HG02885 (cell line): ENCODE measurements around the gene LRFN5.

Experiments used
- ATAC-seq: cut with Tn5 transposase; IDR thresholded peaks from one replicate; pipeline ENCODE4 v1.9.1; 2021; ENCODE audit warnings: mild to moderate bottlenecking; ENCODE audit not compliant: unreplicated experiment, poor library complexity

The LRFN5 gene

DNA sequence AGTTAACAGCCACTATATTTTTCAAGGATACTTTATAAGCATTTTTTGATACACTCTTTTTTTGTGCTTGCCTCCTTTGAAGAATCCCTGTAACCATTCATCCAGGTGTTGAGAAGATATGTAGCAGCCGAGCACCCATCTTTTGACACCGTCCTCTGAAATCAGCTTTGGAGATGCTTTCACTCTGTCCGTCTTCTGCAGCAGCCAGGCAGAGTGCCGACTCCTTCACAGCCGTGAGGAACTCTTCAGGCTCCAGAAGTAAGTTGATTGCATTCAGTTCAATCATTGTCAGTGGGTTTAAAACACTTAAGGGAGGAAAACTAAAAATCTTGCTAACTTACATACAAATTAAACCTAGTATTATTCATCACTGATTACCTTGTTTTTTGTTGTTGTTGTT, 160.1 kb downstream of the LRFN5 start:
- ATAC-seq: no peak

DNA sequence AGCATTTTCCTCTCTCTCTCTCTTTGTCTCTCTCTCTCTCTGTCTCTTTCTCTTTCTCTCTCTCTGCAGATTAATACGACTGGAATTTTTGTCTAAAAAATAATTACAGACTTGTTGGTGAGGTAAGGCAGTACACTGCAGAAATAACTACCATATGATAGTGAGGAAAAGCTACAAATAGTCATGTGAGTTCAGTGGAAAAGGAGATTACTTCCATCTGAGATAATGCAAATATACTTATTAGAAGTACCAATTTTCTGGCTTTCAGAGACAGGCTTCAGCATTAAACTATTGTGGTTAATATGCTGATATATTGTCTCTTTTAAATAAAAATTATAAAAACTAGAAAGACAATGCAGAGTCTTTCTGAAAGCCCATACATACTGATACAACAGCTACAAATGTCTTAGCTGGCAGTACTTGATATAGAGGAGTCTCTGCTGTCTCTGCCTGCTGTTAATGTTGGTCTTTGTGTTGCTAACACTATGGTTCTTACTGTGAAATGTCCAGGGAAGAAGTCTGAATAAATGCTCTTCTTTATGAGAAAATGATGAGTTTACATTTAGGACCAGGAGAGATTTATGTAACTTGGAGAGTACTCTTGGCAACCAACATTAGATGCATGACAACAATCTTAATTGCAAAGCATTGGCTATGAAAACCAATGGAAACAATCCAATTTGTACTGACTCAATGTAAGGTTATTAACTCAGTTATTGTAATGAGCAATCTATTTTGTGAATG, 167.0 kb downstream of the LRFN5 start:
- ATAC-seq: no peak

DNA sequence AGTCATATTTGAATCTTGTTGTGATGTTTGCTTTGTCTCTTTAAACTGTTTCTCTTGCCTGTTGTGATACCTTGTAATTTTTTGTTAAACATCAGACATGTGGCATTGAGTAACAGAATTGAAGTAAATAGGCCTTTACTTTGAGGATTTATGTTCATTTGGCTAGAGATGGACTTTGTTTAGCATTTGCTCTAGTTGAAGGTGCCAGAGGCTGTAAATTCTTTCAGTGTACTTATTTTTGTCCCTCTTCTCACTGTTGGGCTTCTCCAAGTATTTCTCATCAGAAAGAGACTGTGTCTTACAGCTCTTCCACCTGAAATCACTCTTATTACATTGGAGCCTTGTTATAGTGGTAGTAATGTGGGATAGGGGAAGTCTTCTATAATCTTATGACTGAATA, 175.8 kb downstream of the LRFN5 start:
- ATAC-seq: no peak

DNA sequence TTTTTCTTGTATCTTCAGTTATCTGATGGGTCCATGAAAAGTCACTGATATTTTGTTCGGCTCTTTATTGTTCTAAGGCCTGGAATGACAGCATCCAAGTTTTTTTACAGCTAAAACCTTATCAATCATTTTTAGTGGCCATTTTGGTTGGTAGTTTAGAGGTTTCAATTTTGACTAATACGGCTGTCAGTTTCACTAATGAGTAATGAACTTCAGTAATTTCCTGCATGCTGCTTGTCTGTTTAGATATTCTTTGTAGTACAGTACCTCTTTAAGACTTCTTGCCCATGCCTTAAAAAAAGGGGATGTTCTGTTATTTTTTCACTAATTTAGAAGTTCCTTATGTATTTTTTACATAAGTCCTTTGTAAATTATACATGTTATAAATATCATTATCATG, 176.7 kb downstream of the LRFN5 start:
- ATAC-seq: no peak

DNA sequence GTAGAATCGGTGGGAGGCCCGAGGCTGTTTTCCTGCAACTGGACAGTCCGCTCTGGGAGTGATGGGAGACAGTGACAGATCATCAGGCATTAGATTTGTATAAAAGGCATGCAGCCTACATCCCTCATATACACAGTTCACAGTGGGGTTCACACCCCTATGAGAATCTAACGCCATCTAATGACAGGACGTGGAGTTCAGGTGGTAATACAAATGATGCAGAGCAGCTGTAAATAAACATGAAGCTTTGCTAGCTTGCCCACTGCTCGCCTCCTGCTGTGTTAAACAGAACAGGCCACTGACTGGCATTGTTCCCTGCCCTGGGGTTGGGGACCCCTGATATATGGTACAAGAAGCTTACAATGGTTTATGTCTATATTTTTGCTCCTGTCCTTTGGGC, 179.0 kb downstream of the LRFN5 start:
- no peak for ATAC-seq

DNA sequence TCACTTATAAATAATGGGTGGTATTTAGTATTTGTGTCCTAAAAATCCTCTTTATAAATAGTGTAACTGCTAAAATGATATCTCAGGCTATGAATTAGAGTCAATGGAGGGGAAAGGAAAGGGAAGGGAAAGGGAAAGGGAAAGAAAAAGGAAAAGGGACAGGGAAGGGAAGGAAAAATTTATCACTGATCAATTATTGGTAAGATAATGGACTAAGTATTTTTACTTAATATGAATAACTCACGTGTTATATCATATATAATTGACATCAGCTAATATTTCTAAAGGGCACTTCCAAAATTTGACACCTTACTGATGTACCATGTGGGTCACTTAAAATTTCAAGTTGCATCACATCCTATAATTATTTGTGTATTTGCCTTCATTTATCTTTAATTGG, 193.1 kb downstream of the LRFN5 start:
- no peak for ATAC-seq

DNA sequence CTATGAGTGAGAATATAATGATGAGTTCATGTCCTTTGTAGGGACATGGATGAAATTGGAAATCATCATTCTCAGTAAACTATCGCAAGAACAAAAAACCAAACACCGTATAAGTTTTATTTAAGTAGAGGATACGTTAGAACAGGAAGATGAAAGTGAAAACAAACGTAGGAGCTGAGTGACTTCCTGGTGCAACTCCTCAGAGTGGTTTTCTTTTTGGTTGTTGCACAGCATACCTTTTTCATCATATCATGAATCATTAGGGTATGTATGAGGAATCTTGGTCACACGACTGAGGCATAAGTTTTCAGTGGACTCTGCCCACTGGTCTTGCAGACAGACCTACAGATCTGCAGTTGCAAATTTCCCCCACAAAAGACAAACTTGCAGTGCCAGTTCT, 199.0 kb downstream of the LRFN5 start:
- ATAC-seq: no peak

DNA sequence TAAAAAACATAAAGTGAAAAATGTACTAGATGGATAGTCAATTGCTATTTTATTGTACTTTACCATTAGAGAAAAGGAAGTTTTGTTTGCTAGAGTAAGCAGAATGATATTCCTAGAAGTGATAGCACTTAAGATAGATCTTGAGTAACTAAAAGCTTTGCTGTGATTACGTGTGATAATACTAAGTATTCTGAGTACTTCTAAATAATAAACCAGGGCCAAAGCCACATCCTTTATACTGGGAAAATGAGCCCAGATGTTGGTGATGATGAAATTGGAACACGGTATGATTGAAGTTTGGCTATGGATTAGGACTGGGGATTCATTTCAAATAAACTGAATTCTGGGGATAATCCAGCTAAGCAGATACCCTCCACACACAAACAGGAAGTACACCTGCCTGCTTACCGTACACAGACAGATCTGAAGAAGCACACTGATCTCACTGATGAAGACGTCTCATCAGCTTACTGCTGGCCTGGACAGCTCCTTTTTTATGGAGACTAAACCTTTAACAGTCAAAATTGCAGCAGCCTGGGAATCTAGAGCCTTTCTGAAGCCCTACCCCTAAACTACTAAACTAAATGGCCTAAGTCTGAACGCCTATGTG, 199.8 kb downstream of the LRFN5 start:
- no peak for ATAC-seq

DNA sequence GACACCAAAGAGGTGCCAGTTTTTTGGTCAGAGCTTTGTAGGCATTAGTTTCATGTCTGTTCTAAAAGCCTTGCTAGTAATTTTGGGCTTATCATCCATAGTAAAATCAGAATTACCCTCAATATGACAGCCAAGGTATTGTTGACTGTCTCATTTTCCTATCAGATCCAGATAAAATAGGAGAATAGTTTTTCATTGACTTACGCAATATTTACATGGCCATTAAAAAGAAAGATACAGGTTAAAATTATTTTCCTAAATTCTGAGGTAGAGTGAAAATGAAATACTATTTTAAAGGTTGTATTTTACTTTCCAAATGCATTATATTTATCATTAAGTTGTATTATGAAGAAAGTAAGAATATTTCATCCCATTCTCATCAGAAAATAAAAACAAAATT, 203.7 kb downstream of the LRFN5 start:
- ATAC-seq: no peak

DNA sequence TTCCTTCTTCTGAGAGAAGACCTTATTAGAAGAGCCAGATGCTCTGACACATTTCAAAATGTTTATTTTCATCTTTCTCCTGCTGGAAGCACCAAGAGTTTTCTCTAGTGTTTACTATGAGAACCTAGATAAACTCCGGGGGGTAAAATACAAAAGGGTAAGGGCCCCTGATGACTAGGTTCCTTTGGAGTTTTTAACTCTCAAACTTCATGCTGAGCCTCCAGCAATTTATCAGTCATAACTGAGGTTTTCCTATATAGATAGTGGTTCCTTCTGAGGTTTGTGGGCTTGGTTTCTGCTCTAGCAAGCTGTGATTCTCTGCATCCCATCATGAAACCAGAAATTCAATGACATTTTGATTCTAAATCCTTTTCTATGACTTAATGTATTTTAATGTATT, 210.9 kb downstream of the LRFN5 start:
- no peak for ATAC-seq

DNA sequence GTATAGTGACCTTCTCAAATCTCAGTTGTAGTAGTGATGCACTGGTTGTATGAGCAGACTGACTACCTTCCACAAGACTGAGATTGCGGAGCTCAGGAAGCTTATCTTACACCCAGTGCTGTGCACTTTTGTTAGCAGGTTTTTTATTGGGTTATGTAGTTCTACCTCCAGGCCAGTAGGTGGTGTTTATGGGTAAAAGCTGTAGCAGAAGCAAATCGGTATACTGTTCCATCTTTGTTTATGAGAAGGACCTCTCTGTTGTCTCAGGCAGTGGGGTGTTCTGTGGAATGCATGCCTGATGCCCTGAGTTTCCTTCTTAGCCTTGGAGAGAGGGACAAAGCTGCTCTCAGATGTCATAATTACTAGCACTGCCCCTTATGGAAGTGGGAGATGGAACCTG, 217.8 kb downstream of the LRFN5 start:
- ATAC-seq: no peak

DNA sequence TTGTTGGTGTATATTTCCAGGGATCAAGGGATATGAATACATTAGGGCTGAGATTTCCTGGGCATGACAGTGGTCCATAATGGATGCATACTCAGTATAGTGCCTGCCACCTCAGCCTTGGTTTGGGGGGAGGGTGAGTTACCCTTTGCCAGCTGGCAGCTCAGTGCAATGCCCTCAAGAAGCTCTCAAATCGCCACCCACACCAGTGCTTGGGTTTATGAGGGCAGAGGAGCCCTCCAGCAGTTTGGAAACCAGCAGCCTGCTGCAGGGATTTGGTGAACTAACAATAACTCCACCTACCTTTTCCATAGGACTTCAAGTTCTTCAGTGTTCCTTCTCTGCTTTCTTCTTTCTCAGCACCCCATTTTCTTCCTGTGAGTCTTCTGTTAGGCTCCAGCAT, 218.9 kb downstream of the LRFN5 start:
- no peak for ATAC-seq

DNA sequence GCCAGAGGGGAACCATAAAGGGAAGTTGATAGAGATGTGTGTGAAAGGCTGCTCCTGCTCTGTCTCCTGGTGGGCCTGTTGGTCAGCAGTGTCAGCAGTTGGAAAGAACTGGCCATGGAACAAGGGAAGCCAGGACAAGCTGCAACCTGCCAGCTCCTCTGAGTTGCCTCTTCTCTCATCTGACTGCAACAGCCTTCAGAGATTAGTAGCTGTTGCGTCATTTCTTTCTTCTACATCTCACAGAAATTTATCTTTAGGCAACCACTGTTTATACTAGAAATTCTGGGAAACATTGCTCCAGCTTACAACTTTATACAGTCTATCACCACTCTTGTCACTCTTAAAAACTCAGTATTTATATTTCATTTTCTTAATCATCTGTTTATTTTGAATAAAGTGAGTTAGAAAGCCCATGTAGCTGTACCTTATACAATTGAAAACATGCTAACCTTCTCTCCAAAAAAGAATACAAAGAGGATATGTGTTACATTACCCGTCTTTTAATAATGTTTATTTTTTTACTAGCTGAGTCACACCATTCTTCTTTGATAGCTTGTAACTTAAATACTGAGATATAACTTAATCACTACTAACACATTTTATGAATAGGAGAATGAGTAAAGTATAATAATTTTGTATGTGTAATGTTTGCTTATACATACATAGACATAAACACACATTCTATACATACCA, 224.2 kb downstream of the LRFN5 start:
- ATAC-seq: no peak

DNA sequence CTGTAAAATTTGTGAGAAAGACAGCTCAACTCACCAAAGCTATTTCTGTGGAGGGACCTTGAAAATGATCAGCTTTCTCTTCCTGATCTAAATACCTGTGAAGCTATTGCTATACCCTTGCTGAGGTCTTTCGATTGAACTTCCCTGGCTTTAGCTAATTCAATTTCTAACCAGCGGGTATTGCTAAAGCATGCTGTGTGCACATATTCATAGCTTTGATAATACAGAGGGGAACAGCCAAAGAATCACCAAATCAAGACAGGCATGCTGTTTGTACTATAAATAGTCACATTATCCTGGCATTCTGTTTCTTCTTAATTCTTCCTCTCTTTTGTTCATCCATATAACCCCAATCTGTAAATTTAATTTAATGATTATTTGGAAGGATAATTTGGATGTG, 233.0 kb downstream of the LRFN5 start:
- no peak for ATAC-seq

DNA sequence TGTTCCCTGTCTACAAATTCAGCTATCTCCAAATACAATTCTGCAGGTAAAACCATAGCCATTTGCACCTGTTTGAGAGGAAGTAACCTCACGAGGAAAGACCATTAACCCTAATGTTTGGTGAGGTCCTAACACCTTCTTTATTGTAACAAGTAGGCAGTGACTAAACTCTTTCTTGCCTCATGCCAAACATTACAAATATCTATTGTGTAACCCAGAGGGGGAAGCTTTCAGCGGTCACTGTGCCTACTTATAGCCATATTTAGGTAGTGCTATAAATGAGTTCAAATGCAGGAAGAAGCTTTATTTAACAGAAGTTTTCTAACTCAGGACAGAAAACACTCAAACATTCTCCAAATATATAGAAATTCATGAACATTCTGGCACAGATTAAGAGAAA, 252.7 kb downstream of the LRFN5 start:
- no peak for ATAC-seq

DNA sequence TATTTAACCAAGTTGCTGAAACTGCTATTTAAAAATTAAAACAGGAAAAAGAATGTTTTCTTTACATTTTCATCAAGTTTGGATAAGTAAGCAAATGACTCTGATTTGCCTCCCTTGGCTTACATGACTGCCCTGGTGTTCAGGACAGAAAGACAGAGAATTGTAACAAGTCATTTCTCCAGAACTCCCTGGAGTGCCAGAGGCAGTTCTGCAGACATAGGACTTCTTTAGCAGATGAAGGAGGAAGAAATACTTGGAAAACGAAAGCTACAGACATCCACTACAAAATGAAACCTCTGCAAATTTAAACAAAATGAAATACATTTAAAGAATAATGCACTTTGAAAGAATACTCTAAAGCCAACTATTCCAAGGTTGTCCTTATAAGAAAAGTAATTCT, 253.9 kb downstream of the LRFN5 start:
- ATAC-seq: no peak

DNA sequence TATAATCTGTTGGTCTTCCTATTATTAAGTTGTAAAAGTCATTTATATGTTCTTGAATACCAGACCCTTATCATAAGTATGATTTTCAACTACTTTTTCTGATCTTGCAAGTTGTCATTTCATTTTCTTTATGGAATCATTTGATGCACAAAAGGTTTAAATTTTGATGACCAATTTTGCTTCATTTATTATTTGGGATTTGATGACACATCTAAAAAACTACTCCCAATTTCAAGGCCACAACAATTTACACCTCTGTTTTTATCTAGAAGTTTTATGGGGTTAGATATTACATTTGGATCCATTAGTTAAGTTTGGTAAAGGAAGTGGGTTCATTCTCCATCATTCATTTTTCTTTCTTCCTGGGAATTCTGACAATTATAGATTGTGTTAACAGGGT, 259.2 kb downstream of the LRFN5 start:
- ATAC-seq: no peak

DNA sequence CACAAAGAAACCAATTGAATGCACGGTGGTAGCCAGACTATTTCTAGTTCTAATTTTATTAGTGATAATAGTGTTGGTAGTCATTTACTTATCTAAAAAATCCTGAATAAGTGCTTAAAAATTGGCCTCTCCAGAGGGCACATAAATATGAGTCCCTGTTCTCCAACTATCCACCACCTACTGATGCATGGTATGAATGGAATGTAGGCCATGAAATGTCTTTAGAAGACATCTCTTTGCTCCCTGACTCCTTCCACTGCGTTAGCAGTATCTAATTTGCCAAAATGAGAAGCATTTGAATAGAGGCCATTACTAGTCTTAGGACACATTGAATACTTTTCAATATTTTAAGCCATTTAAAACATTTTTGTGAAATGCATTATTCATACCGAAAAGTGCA, 261.7 kb downstream of the LRFN5 start:
- ATAC-seq: no peak

DNA sequence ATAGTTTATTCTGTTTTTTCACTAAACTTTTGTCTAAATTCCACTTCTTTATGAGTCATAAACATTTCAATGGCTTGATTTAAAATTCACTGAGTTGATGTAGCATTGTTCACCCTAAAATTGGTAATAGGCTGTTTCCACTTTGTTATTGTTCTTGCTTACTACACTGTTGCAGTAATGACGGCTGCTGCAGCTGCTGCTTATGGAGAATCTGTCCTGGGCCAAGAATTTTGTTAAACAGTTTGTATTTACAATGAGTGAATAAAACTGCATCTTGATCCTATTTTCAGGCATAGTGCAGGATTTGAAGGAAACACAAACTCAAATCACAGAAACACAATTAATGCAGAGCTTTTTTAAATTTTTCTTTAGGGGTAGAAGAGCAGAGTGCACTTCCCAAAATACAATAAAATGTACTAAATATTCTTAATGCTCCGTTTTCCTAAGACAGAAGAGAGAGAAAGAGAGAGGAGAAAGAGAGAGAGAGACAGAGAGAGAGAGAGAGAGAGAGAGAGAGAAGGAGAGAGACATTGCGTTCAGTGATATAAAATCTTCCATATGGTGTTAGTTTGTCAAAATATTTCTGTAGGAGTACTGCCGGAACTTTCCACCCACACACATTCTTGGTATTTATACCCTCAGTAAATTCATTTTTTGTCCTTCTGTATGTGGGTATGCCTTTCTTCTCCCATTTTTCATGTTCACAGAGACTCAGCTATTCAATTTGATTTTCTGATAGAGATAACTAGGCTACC, 266.4 kb downstream of the LRFN5 start:
- ATAC-seq: no peak

DNA sequence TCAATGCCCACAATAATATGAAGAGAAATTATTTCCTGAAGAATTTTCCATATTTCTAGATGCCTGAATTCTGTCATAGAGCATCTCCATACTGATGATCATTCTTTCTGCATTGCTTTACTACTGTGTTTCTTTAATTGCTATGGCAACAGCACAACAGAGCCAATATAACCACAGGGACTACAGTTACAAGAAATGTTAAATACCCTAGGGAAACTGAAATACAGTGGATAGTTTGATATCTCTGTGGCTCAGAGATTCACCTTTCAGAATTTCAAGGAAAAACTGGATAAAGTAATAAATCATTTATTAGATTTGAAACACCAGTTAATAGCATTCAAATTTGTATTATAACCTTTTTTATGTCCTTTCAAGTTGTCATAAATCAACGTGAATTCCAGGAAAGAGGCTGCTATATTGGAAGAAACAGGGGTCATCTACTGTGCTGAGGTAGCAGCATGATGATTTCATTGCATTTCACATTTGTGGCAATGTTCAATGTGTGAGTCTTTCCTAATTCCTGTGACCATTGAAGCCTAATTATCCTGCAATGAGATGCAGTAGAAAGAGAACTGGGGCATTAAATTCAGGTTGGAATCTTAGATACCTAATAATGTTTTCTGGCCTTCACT, 267.1 kb downstream of the LRFN5 start:
- ATAC-seq: no peak

DNA sequence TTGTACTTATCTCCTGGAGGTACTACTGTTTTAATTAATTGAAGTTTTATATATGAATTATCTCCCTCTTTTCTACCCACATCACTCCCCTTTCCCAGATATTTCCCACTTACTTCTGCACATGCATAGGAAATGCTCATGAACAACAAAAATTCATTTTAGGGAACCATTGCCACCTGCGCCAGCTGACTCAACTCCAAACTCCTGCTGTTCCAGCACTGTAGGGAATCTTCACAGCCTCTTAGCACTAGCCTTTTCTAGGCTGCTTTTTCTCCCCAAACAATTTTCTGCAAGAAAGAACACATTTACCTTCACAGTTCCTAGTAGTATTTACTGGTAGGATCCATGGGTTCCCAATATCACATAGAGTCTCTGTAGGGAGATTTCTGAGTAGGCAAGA, 268.4 kb downstream of the LRFN5 start:
- no peak for ATAC-seq
